Measurements from ENCODE around the gene ANP32A.
"Not testable (repeated sequence)": the region's sequence is repeated elsewhere in the genome, so short reads cannot be mapped to it uniquely, and the experiment has no call there.

ANP32A gene

GRCh38 chr15:68820295-68821189 lies at the start of gene ANP32A:
Gene ANP32A (minus strand): TSS chr15:68820895. CDS start chr15:68820751, 144 bp downstream.
- DNase-seq (ENCODE audit: low read depth in 1 of 2, low spot score in 1 of 2) = peak; percentile 95 to 99

GRCh38 chr15:68868296-68868695 lies 47.6 kb upstream of the ANP32A start:
- no peak for DNase-seq (ENCODE audit: low read depth in 1 of 2, low spot score in 1 of 2)

- DNase-seq (ENCODE audit: low read depth in 1 of 2, low spot score in 1 of 2) = no peak
Measured at GRCh38 chr15:68862415-68862814, 41.7 kb upstream of the ANP32A start.

GRCh38 chr15:68858666-68859065 lies 38.0 kb upstream of the ANP32A start:
- DNase-seq (ENCODE audit: low read depth in 1 of 2, low spot score in 1 of 2) = not testable (repeated sequence)

- not testable (repeated sequence) for DNase-seq (ENCODE audit: low read depth in 1 of 2, low spot score in 1 of 2)
Measured at GRCh38 chr15:68857443-68857842, 36.7 kb upstream of the ANP32A start.

- DNase-seq (ENCODE audit: low read depth in 1 of 2, low spot score in 1 of 2) = no peak
Measured at GRCh38 chr15:68852461-68852860, 31.8 kb upstream of the ANP32A start.

- DNase-seq (ENCODE audit: low read depth in 1 of 2, low spot score in 1 of 2) = no peak
Measured at GRCh38 chr15:68851971-68852370, 31.3 kb upstream of the ANP32A start.

GRCh38 chr15:68849497-68849896 lies 28.8 kb upstream of the ANP32A start:
- DNase-seq (ENCODE audit: low read depth in 1 of 2, low spot score in 1 of 2) = no peak

GRCh38 chr15:68846851-68847439 lies 26.2 kb upstream of the ANP32A start:
- no peak for DNase-seq (ENCODE audit: low read depth in 1 of 2, low spot score in 1 of 2)

- no peak for DNase-seq (ENCODE audit: low read depth in 1 of 2, low spot score in 1 of 2)
Measured at GRCh38 chr15:68844856-68845550, 24.3 kb upstream of the ANP32A start.

- peak in 1 of 2 donors; percentile 10 for DNase-seq (ENCODE audit: low read depth in 1 of 2, low spot score in 1 of 2)
Measured at GRCh38 chr15:68843425-68844311, 23.0 kb upstream of the ANP32A start.

GRCh38 chr15:68842958-68843357 lies 22.3 kb upstream of the ANP32A start:
- no peak for DNase-seq (ENCODE audit: low read depth in 1 of 2, low spot score in 1 of 2)

- DNase-seq (ENCODE audit: low read depth in 1 of 2, low spot score in 1 of 2) = no peak
Measured at GRCh38 chr15:68834346-68834745, 13.7 kb upstream of the ANP32A start.

- no peak for DNase-seq (ENCODE audit: low read depth in 1 of 2, low spot score in 1 of 2)
Measured at GRCh38 chr15:68833700-68834331, 13.1 kb upstream of the ANP32A start.

- DNase-seq (ENCODE audit: low read depth in 1 of 2, low spot score in 1 of 2) = no peak
Measured at GRCh38 chr15:68830141-68830785, 9.6 kb upstream of the ANP32A start.

- no peak for DNase-seq (ENCODE audit: low read depth in 1 of 2, low spot score in 1 of 2)
Measured at GRCh38 chr15:68829068-68829467, 8.4 kb upstream of the ANP32A start.

- DNase-seq (ENCODE audit: low read depth in 1 of 2, low spot score in 1 of 2) = no peak
Measured at GRCh38 chr15:68823561-68823960, 2.9 kb upstream of the ANP32A start.

- DNase-seq (ENCODE audit: low read depth in 1 of 2, low spot score in 1 of 2) = no peak
Measured at GRCh38 chr15:68822818-68823217, 2.1 kb upstream of the ANP32A start.

GRCh38 chr15:68821841-68822381 lies 1.2 kb upstream of the ANP32A start:
- DNase-seq (ENCODE audit: low read depth in 1 of 2, low spot score in 1 of 2) = no peak

Measured in stimulated activated CD4-positive, alpha-beta T cell treated with anti-CD3 and anti-CD28 coated beads, Interleukin-15, amount 100 ng/mL, for 1 hour (primary cell).